ENCODE data around the gene RAB11FIP4. TPM values are rescaled to one million over a fixed set of nuclear protein-coding genes. Genes with fewer than 3 reads are reported as not detected.

RAB11FIP4 gene
- total and polyA plus RNA-seq, 10 of the 15 experiments (the other 5 are each of a cell fraction or from before 2014, with no cell fraction given) = 1.4 to 27.0 (median 17.6) TPM

GRCh38 chr17:31389657-31390381, 1.7 kb upstream of the RAB11FIP4 start (continued):
- no peak for TF ChIP-seq ZBTB4 (CRISPR knock-in tag; IDR thresholded peaks at IDR 0.05)

- FAIRE-seq (no peak), DNase-seq (ENCODE audit: low read depth, low spot score) (no peak), ATAC-seq (no peak)
- Histone ChIP-seq H2AFZ (ENCODE audit: control insufficient read depth, low read depth, low read length) (no peak overlapping the region), H3K4me1 (ENCODE audit: control insufficient read depth, insufficient read depth, low read length) (no peaks in the 10 kb centered on the region), H3K9ac (ENCODE audit: control insufficient read depth, insufficient read depth, low read length) (no peak overlapping the region), H3K4me2 (ENCODE audit: control insufficient read depth, insufficient read depth) (no peak overlapping the region), H3K27me3 (replicated peaks in 1 of 2; ENCODE audit: control insufficient read depth in 2 of 2, insufficient read depth in 2 of 2, low read length in 1 of 2) (peaks cover 12% of the 10 kb centered on the region in 2 experiments), H3K79me2 (ENCODE audit: control insufficient read depth, insufficient read depth, low read length) (no peaks in the 10 kb centered on the region), H3K4me3 (no peak overlapping the region), H3K36me3 (ENCODE audit: control insufficient read depth in 2 of 2, insufficient read depth in 2 of 2, low read length in 1 of 2) (no peaks in the 10 kb centered on the region), H4K20me1 (ENCODE audit: control insufficient read depth, insufficient read depth) (no peaks in the 10 kb centered on the region; the same call in 1 of the 2 replicates), H3K9me3 (replicated peaks; ENCODE audit: control insufficient read depth, insufficient read depth, low read length) (no peaks in the 10 kb centered on the region), H3K27ac (ENCODE audit: control insufficient read depth, insufficient read depth) (no peak overlapping the region)
- WGBS (ENCODE audit: insufficient coverage, insufficient replicate concordance, low lambda C conversion rate, missing lambda C conversion rate) = 73% methylated on average over 8 of the region's 8 CpGs
- intact Hi-C loops (cut with micrococcal nuclease; ENCODE audit: unreplicated experiment) (no loop called here), in situ Hi-C loops (cut with MboI) (no loop called here)
- no TSS peak for BruUV-seq (replicated peaks)
- ChIA-PET CTCF (interaction anchor here (1.8 to 2.0 kb wide), 2 partner anchors 133 to 144 kb away, joined by 4 to 9 read pairs; no protein-coding TSS in a partner anchor), RAD21 (ENCODE audit: unreplicated experiment) (interaction anchor here (1.6 kb wide), 1 partner anchor 47 kb away, joined by 5 read pairs; no protein-coding TSS in a partner anchor), SMC1A (ENCODE audit: uncharacterized antibody, unreplicated experiment) (no interaction called here), POLR2A (no interaction called here)
- TF ChIP-seq SREBF2 (IDR thresholded peaks at IDR 0.05; ENCODE audit: low read length) (no peak), RFX5 (IDR thresholded peaks at IDR 0.05; ENCODE audit: low read depth, low read length) (no peak), REST (IDR thresholded peaks at IDR 0.05; ENCODE audit: low read depth, low read length) (no peak), ZBTB11 (CRISPR knock-in tag; IDR thresholded peaks at IDR 0.05) (no peak), FOXM1 (IDR thresholded peaks at IDR 0.05; ENCODE audit: low read depth, low read length) (no peak), BRCA1 (IDR thresholded peaks at IDR 0.05; ENCODE audit: low read depth, low read length) (no peak), POLR2A (IDR thresholded peaks at IDR 0.05; ENCODE audit: low read depth, low read length) (no peak), MYB (IDR thresholded peaks at IDR 0.05; ENCODE audit: borderline replicate concordance, low read depth, low read length) (no peak), GABPA (IDR thresholded peaks at IDR 0.05; ENCODE audit: low read depth) (no peak), SMC3 (IDR thresholded peaks at IDR 0.05; ENCODE audit: borderline replicate concordance, low read length) (no peak), KDM1A (IDR thresholded peaks at IDR 0.05; ENCODE audit: borderline replicate concordance) (no peak), SMAD1 (IDR thresholded peaks at IDR 0.05; ENCODE audit: low read depth, partially characterized antibody) (no peak)
Measured at GRCh38 chr17:31390426-31390747, 1.1 kb upstream of the RAB11FIP4 start.
